NT2/D1 (cell line): Measurements from ENCODE around the gene LILRB3.

ENCODE experiments used
- SUZ12 ChIP-seq: IDR thresholded peaks from 2 replicates; pipeline ENCODE4 v1.6.1; 2011; ENCODE audit not compliant: insufficient read length, insufficient read depth; ENCODE audit errors: extremely low read depth
- YY1 ChIP-seq: IDR thresholded peaks from 2 replicates; pipeline ENCODE4 v1.6.1; 2011; ENCODE audit not compliant: insufficient read length, insufficient read depth
- ZNF274 ChIP-seq: IDR thresholded peaks from 2 replicates; pipeline ENCODE4 v1.6.1; 2011; ENCODE audit warnings: mild to moderate bottlenecking, low read depth, low read length

DNA sequence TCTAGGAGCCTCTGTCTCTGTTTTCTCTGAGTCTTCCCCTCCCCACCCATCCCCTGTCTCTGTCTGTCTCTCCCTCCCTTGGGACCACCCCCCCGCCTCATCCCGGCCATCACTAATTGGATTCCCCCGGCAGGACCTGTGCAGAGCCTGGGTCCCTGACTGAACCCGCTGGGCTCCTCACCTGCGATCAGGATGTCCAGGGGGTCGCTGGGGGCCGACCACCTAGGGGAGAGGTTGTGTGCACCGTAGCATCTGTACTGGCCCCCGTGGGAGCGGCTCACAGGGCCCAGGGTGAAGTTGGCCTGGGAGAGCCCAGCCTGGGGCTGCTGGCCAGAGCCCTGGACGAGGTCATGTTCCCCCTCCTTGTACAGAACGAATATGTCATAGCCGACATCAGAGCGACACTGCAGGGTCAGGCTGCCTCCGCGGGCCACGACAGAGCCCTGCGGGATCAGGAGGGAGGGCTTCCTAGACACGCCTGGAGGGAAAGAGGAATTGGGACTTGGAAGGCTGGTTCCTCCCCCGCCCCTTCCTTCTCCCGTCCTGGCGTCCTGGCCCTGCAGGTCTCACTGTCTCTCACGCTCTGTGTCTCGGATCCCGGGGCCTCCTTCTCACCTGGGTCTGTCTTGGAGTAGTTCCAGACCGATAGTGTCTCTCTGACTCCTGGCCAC, 32.4 kb upstream of the LILRB3 start:
- no peak for TF ChIP-seq YY1
- no peak for TF ChIP-seq SUZ12
- TF ChIP-seq ZNF274: no peak
